ENCODE results near the gene GPER1.

The GPER1 gene

GRCh38 chr7:1043552-1044188 is 44.2 kb upstream of the GPER1 start:
- Histone ChIP-seq H3K4me3 (replicated peaks; ENCODE audit: low read depth, low read length) (peak overlapping the region; percentile 24), H3K36me3 (ENCODE audit: control insufficient read depth, insufficient read depth, low read length) (no peaks in the 10 kb centered on the region), H3K27me3 (replicated peaks; ENCODE audit: control insufficient read depth, insufficient read depth, low read length) (no peaks in the 10 kb centered on the region)
- no peak for TF ChIP-seq CTCF (IDR thresholded peaks at IDR 0.05; ENCODE audit: insufficient read depth, low read length, poor library complexity, severe bottlenecking)
- DNase-seq (ENCODE audit: extremely low read depth, insufficient read length) = no peak

- no peaks in the 10 kb centered on the region for H3K27me3 ChIP-seq (replicated peaks; ENCODE audit: control insufficient read depth, insufficient read depth, low read length)
- peak; percentile 73 for TF ChIP-seq CTCF (IDR thresholded peaks at IDR 0.05; ENCODE audit: insufficient read depth, low read length, poor library complexity, severe bottlenecking)
- H3K36me3 ChIP-seq (ENCODE audit: control insufficient read depth, insufficient read depth, low read length) = no peaks in the 10 kb centered on the region
- H3K4me3 ChIP-seq (replicated peaks; ENCODE audit: low read depth, low read length) = peak within 1 kb of the TSS; percentile 65
- peak; percentile 91 for DNase-seq (ENCODE audit: extremely low read depth, insufficient read length)
Observed at GRCh38 chr7:1044189-1045068, 43.5 kb upstream of the GPER1 start, which contains the start of gene GPR146. Gene GPR146 (plus strand): TSS chr7:1044546. CDS start chr7:1057516, 12,970 bp downstream.

- Histone ChIP-seq H3K27me3 (replicated peaks; ENCODE audit: control insufficient read depth, insufficient read depth, low read length) (no peaks in the 10 kb centered on the region), H3K4me3 (replicated peaks; ENCODE audit: low read depth, low read length) (peak overlapping the region; percentile 65), H3K36me3 (ENCODE audit: control insufficient read depth, insufficient read depth, low read length) (no peaks in the 10 kb centered on the region)
- no peak for DNase-seq (ENCODE audit: extremely low read depth, insufficient read length)
- no peak for TF ChIP-seq CTCF (IDR thresholded peaks at IDR 0.05; ENCODE audit: insufficient read depth, low read length, poor library complexity, severe bottlenecking)
Observed at GRCh38 chr7:1045069-1046063, 42.5 kb upstream of the GPER1 start.

DNA sequence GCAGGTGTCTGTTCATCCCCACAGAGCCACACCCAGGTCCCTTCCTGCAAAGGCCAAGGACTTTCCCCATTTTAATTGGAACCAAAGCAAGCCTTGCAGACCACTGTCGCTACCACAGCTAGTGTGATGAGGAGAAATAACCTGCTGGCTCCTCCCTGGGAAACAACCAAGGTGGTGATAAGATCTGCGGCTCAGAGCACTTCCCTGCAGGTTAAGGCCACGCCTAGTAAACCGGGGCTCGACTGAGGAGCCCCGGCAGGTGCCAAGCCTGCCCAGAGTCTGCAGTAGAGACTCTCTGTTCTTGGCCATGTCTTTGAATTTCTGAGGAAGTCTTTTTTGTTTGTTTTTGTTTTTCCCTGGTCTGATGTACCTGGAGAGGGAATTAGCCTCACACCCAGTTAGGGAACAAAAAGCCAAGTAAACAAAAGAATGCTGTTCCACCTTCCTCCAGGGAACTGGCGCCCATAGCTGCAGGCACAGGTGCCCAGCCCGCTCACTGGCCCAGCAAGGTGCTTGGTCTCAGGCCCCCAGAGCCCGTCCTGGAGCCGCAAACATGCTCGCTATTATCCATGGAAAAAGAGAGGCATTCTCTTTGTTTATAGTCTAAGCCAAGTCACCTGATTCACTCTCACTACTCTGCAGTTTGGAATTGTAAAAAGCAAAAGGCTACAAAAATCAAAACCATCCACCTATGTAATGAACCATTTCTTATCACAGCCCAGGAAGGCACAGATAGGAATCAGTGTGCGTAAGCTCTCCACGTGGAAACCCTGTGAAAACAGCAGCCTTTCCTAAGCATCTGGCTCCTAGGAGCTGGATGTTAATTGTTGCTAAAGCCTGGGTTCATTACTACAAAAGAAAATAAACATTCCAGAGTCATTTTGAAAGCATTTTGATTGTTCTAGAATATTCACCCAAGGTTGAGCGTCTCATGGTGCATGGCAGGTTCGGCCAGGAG is 40.9 kb upstream of the GPER1 start:
- no peaks in the 10 kb centered on the region; the same call in 1 of the 2 replicates for H3K36me3 ChIP-seq (ENCODE audit: control insufficient read depth, insufficient read depth, low read length)
- no peak overlapping the region for H3K4me3 ChIP-seq (replicated peaks; ENCODE audit: low read depth, low read length)
- no peak for DNase-seq (ENCODE audit: extremely low read depth, insufficient read length)
- H3K27me3 ChIP-seq (replicated peaks; ENCODE audit: control insufficient read depth, insufficient read depth, low read length) = no peaks in the 10 kb centered on the region
- no peak for TF ChIP-seq CTCF (IDR thresholded peaks at IDR 0.05; ENCODE audit: insufficient read depth, low read length, poor library complexity, severe bottlenecking)

All from GM06990 (cell line).